Stomach (tissue), 4 donors: ENCODE data around the gene ZFAND4.

Experiments
- EP300 ChIP-seq: sonication (generic); formaldehyde crosslinking; IDR thresholded peaks from one replicate; pipeline ENCODE4 v1.6.1; 2017; ENCODE audit warnings: antibody characterized with exemption
- POLR2A ChIP-seq, 4 donors: fragments of 450-650 bp; IDR thresholded peaks; one replicate each; pipeline ENCODE4 v1.6.1; 2016; ENCODE audit warnings: antibody characterized with exemption in 4 of 4, control low read depth in 2 of 4, mild to moderate bottlenecking in 1 of 4, moderate library complexity in 1 of 4
- TF ChIP-seq, protein P1 (sequence below), 7 experiments: fragments of 450-650 bp in 4 of 7; fragments of 200-600 bp in 3 of 7; sonication (generic) in 3 of 7; IDR thresholded peaks; one replicate each; pipeline ENCODE4 v1.5.1; 2016 to 2019; ENCODE audit warnings: antibody characterized with exemption in 7 of 7, control low read depth in 2 of 7, mild to moderate bottlenecking in 1 of 7

GRCh38 chr10:45599021-45599603, 73.5 kb downstream of the ZFAND4 start:
- TF ChIP-seq, protein P1, sequence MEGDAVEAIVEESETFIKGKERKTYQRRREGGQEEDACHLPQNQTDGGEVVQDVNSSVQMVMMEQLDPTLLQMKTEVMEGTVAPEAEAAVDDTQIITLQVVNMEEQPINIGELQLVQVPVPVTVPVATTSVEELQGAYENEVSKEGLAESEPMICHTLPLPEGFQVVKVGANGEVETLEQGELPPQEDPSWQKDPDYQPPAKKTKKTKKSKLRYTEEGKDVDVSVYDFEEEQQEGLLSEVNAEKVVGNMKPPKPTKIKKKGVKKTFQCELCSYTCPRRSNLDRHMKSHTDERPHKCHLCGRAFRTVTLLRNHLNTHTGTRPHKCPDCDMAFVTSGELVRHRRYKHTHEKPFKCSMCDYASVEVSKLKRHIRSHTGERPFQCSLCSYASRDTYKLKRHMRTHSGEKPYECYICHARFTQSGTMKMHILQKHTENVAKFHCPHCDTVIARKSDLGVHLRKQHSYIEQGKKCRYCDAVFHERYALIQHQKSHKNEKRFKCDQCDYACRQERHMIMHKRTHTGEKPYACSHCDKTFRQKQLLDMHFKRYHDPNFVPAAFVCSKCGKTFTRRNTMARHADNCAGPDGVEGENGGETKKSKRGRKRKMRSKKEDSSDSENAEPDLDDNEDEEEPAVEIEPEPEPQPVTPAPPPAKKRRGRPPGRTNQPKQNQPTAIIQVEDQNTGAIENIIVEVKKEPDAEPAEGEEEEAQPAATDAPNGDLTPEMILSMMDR (IDR thresholded peaks at IDR 0.05), result no peak
- TF ChIP-seq EP300, result no peak
- TF ChIP-seq POLR2A (IDR thresholded peaks at IDR 0.05), result no peak
